Stimulated activated CD8-positive, alpha-beta memory T cell treated with anti-CD3 and anti-CD28 coated beads, Interleukin-15, amount 100 ng/mL, for 1 hour (primary cell): ENCODE measurements around the gene SEMA3G.

Experiments used
- DNase-seq: peaks from one replicate; pipeline ENCODE4 v3.0.0-alpha.2; 2020; ENCODE audit warnings: low read depth

The SEMA3G gene

GRCh38 chr3:52438579-52439425 lies 6.1 kb downstream of the SEMA3G start:
- no peak for DNase-seq

GRCh38 chr3:52438104-52438376 lies 6.9 kb downstream of the SEMA3G start:
- no peak for DNase-seq

- DNase-seq = no peak
Measured at GRCh38 chr3:52437326-52438103, 7.4 kb downstream of the SEMA3G start.

GRCh38 chr3:52436500-52437149 lies 8.3 kb downstream of the SEMA3G start:
- no peak for DNase-seq

- DNase-seq = no peak
Measured at GRCh38 chr3:52435246-52436101, 9.4 kb downstream of the SEMA3G start.

- DNase-seq = no peak
Measured at GRCh38 chr3:52434491-52435115, 10.3 kb downstream of the SEMA3G start.

- no peak for DNase-seq
Measured at GRCh38 chr3:52433996-52434479, 10.9 kb downstream of the SEMA3G start.

- no peak for DNase-seq
Measured at GRCh38 chr3:52433328-52433995, 11.4 kb downstream of the SEMA3G start.

- no peak for DNase-seq
Measured at GRCh38 chr3:52432691-52433141, 12.2 kb downstream of the SEMA3G start.

GRCh38 chr3:52432225-52432624 lies 12.7 kb downstream of the SEMA3G start:
- DNase-seq = no peak

GRCh38 chr3:52431459-52432223 lies 13.3 kb downstream of the SEMA3G start:
- DNase-seq = no peak

GRCh38 chr3:52430416-52430810 lies 14.5 kb downstream of the SEMA3G start:
- DNase-seq = no peak

- no peak for DNase-seq
Measured at GRCh38 chr3:52429779-52430415, 15.0 kb downstream of the SEMA3G start.

GRCh38 chr3:52429031-52429430 lies 15.9 kb downstream of the SEMA3G start:
- DNase-seq = no peak

- no peak for DNase-seq
Measured at GRCh38 chr3:52428151-52429005, 16.5 kb downstream of the SEMA3G start.

- no peak for DNase-seq
Measured at GRCh38 chr3:52423173-52423572, 21.7 kb downstream of the SEMA3G start.

- no peak for DNase-seq
Measured at GRCh38 chr3:52422669-52423068, 22.2 kb downstream of the SEMA3G start.

- DNase-seq = no peak
Measured at GRCh38 chr3:52420388-52420787, 24.5 kb downstream of the SEMA3G start.

GRCh38 chr3:52415800-52416199 lies 29.1 kb downstream of the SEMA3G start:
- no peak for DNase-seq
